ENCODE results near the gene SDF4.

SDF4 gene

DNA sequence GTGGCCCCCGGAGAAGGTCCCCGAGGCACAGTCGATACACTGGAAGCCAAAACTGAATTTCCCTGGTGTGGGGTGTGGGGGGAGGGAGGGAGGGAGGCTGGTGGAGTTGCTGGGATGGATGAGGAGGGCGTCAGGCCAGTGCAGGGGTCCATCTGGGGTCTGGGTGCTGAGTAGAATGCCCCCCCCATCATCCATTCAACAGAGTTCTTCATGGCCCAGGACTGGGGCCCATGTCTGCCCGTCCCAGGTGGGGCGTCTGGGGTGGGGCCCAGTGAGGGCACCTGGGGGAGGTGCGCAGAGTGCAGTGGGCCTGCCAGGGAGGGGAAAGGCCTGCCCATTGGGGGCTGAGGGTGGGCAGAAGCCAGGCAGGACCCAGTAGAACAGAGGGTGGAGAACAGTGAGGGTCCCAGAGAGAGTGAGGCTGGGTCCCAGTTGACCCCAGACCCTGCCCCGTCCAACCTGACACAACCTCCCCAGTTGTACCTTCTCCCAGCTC is 27.3 kb downstream of the SDF4 start:
- H3K4me1 ChIP-seq (ENCODE audit: control insufficient read depth in 2 of 2, insufficient read depth in 1 of 2, low read depth in 1 of 2, low read length in 2 of 2): peaks cover 8 to 17% of the 10 kb centered on the region in 2 donors
- DNase-seq (ENCODE audit: low spot score): no peak
- peak overlapping the region; percentile 56 for H3K14ac ChIP-seq (ENCODE audit: low read length)
- H2BK5ac ChIP-seq (ENCODE audit: low read length): peak overlapping the region; percentile 39
- no peak overlapping the region for H2AFZ ChIP-seq (ENCODE audit: low read length)
- no peak overlapping the region for H4K8ac ChIP-seq (ENCODE audit: low read depth, low read length)
- H3K4ac ChIP-seq (ENCODE audit: low read length): no peak overlapping the region
- H3K4me3 ChIP-seq (ENCODE audit: low read length in 2 of 2): no peak overlapping the region
- no peaks in the 10 kb centered on the region for H3K9me3 ChIP-seq (replicated peaks in 1 of 2; ENCODE audit: control insufficient read depth in 2 of 2, insufficient read depth in 1 of 2, low read depth in 1 of 2, low read length in 2 of 2)
- no peak overlapping the region for H3K27ac ChIP-seq (replicated peaks; ENCODE audit: low read length)
- H3K18ac ChIP-seq (ENCODE audit: low read length): peak overlapping the region; percentile 8
- H2BK120ac ChIP-seq (ENCODE audit: low read depth, low read length): no peak overlapping the region
- H3K23ac ChIP-seq (ENCODE audit: low read depth, low read length, poor library complexity): no peak overlapping the region
- peak overlapping the region; percentile 96 for H2AK5ac ChIP-seq (ENCODE audit: low read depth, low read length)
- no peak overlapping the region for H3K9ac ChIP-seq (ENCODE audit: low read depth, low read length, poor library complexity)
- no peak overlapping the region for H4K91ac ChIP-seq (ENCODE audit: low read depth, low read length, poor library complexity)
- no peaks in the 10 kb centered on the region for H3K36me3 ChIP-seq (replicated peaks in 1 of 2; ENCODE audit: control insufficient read depth in 2 of 2, insufficient read depth in 2 of 2, low read length in 2 of 2)
- H2BK15ac ChIP-seq (ENCODE audit: low read length): peak overlapping the region; percentile 89
- no CpG with 5 or more reads among the region's 8 CpGs for WGBS, 2 donors (ENCODE audit: extremely low coverage in 2 of 2, insufficient read length in 2 of 2, insufficient replicate concordance in 1 of 2)
- no peak overlapping the region for H2BK12ac ChIP-seq (ENCODE audit: low read length)
- H3K27me3 ChIP-seq (ENCODE audit: control insufficient read depth in 3 of 3, insufficient read depth in 3 of 3, low read depth in 1 of 3, low read length in 3 of 3): peaks cover 0 to 39% (median 28%) of the 10 kb centered on the region in 3 experiments
- peaks cover 3% of the 10 kb centered on the region for H3K79me1 ChIP-seq (ENCODE audit: low read depth, low read length)
- no peak overlapping the region for H3K4me2 ChIP-seq (ENCODE audit: insufficient read depth, low read length, poor library complexity, severe bottlenecking)

DNA sequence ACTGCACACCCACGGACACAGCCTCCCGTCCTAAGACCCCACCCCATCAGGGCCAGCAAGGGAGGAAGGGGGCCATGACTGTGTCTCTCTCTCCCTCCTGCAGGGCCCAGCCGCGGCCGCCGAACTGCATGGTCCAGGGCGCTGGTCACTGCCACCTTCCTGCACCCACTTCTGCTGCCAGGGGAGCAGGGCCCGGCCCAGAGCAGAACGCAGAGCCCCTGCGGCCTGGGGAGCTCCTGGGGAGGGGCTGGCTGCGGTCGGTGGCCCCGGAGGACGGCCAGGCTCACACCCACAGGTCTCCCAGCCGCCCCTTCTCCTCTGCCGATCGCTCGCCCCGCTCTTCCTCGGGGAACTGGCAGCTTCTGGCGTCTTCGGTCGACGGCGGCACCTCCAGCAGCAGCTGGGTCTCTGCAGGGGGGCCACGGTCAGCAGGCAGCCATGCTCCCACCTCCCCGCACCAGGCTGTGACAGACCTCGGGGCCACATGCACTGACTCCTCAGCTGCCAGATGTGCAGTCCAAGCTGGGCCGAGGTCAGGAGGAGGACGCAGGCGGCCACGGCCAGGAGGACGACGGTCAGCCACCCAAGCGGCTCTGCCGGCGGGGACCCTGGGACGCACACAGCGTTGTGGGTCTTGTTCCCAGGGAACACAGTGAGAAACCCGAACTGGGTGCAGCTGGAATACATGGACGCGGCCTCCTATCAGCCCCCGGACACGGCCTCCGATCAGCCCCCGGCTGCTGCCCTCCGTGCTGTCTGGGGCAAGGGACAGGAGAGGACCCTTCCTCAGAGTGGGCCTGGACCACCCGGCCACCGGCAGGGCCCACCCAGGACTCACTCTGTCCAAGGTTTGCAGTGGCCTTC is 28.0 kb downstream of the SDF4 start:
- Histone ChIP-seq H3K4me1 (ENCODE audit: control insufficient read depth in 2 of 2, insufficient read depth in 1 of 2, low read depth in 1 of 2, low read length in 2 of 2) (peaks cover 8 to 18% of the 10 kb centered on the region in 2 donors), H3K4me2 (ENCODE audit: insufficient read depth, low read length, poor library complexity, severe bottlenecking) (no peak overlapping the region), H3K18ac (ENCODE audit: low read length) (peak overlapping the region; percentile 64), H3K14ac (ENCODE audit: low read length) (peak overlapping the region; percentile 56), H3K23ac (ENCODE audit: low read depth, low read length, poor library complexity) (peak overlapping the region; percentile 34), H2AFZ (ENCODE audit: low read length) (no peak overlapping the region), H3K4me3 (ENCODE audit: low read length in 2 of 2) (no peak overlapping the region), H3K9ac (ENCODE audit: low read depth, low read length, poor library complexity) (no peak overlapping the region), H2BK120ac (ENCODE audit: low read depth, low read length) (no peak overlapping the region), H2AK5ac (ENCODE audit: low read depth, low read length) (peak overlapping the region; percentile 83), H3K4ac (ENCODE audit: low read length) (no peak overlapping the region), H4K8ac (ENCODE audit: low read depth, low read length) (no peak overlapping the region), H3K36me3 (replicated peaks in 1 of 2; ENCODE audit: control insufficient read depth in 2 of 2, insufficient read depth in 2 of 2, low read length in 2 of 2) (no peaks in the 10 kb centered on the region), H2BK5ac (ENCODE audit: low read length) (peak overlapping the region; percentile 39), H4K91ac (ENCODE audit: low read depth, low read length, poor library complexity) (no peak overlapping the region), H3K27me3 (ENCODE audit: control insufficient read depth in 3 of 3, insufficient read depth in 3 of 3, low read depth in 1 of 3, low read length in 3 of 3) (peaks cover 0 to 39% (median 28%) of the 10 kb centered on the region in 3 experiments), H3K27ac (replicated peaks; ENCODE audit: low read length) (no peak overlapping the region), H3K9me3 (replicated peaks in 1 of 2; ENCODE audit: control insufficient read depth in 2 of 2, insufficient read depth in 1 of 2, low read depth in 1 of 2, low read length in 2 of 2) (no peaks in the 10 kb centered on the region), H3K79me1 (ENCODE audit: low read depth, low read length) (peaks cover 3% of the 10 kb centered on the region), H2BK15ac (ENCODE audit: low read length) (peak overlapping the region; percentile 89), H2BK12ac (ENCODE audit: low read length) (peak overlapping the region; percentile 73)
- no CpG with 5 or more reads among the region's 49 CpGs for WGBS, 2 donors (ENCODE audit: extremely low coverage in 2 of 2, insufficient read length in 2 of 2, insufficient replicate concordance in 1 of 2)
- DNase-seq (ENCODE audit: low spot score): no peak

DNA sequence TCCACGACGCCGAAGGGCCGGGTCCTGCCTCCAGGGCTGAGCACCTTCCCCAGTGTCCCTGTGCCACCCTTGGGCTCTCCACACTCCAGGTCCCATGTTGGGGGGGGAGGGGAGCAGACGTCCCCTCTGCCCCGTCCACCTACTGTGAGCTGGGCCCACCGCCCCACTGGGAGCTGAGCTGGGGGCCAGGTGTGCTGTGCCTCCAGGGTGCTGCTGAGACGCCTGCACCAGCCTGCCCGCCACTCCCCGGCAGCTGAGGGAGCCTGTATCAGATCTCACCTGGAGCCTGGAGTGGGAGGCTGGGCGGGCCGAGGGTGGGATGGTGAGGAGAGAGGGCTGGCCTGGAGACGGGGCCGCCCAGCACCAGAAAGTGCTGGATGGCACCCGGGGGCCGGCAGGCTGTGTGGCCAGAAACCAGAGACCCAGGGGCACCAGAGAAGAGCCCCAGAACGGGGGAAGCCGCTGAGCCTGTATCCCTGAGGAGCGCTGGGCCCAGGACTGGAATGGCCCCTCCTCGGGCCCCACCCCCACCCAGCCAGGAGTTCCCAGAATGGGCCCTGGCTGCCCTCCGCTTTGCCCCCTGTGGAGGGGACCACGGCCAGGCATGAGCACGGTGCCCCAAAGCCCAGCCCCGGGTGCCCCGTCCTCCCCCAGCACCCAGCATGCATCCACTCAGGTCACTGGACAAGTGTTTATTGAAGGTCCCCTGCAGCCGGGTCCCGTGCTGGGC is 28.8 kb downstream of the SDF4 start:
- WGBS, 2 donors (ENCODE audit: extremely low coverage in 2 of 2, insufficient read length in 2 of 2, insufficient replicate concordance in 1 of 2): no CpG with 5 or more reads among the region's 27 CpGs
- Histone ChIP-seq H3K4ac (ENCODE audit: low read length) (no peak overlapping the region), H3K23ac (ENCODE audit: low read depth, low read length, poor library complexity) (peak overlapping the region; percentile 89), H3K4me3 (ENCODE audit: low read length in 2 of 2) (peak overlapping the region in 1 of 2 donors; percentile 21), H2BK15ac (ENCODE audit: low read length) (peak overlapping the region; percentile 89), H3K27me3 (ENCODE audit: control insufficient read depth in 3 of 3, insufficient read depth in 3 of 3, low read depth in 1 of 3, low read length in 3 of 3) (peaks cover 0 to 39% (median 28%) of the 10 kb centered on the region in 3 experiments), H3K27ac (replicated peaks; ENCODE audit: low read length) (no peak overlapping the region), H2AFZ (ENCODE audit: low read length) (no peak overlapping the region), H4K91ac (ENCODE audit: low read depth, low read length, poor library complexity) (no peak overlapping the region), H3K9me3 (replicated peaks in 1 of 2; ENCODE audit: control insufficient read depth in 2 of 2, insufficient read depth in 1 of 2, low read depth in 1 of 2, low read length in 2 of 2) (no peaks in the 10 kb centered on the region), H2BK12ac (ENCODE audit: low read length) (peak overlapping the region; percentile 84), H3K79me1 (ENCODE audit: low read depth, low read length) (peaks cover 3% of the 10 kb centered on the region), H3K18ac (ENCODE audit: low read length) (peak overlapping the region; percentile 52), H2BK120ac (ENCODE audit: low read depth, low read length) (no peak overlapping the region), H3K14ac (ENCODE audit: low read length) (no peak overlapping the region), H3K9ac (ENCODE audit: low read depth, low read length, poor library complexity) (no peak overlapping the region), H3K36me3 (replicated peaks in 1 of 2; ENCODE audit: control insufficient read depth in 2 of 2, insufficient read depth in 2 of 2, low read length in 2 of 2) (no peaks in the 10 kb centered on the region), H2AK5ac (ENCODE audit: low read depth, low read length) (peak overlapping the region; percentile 83), H3K4me1 (ENCODE audit: control insufficient read depth in 2 of 2, insufficient read depth in 1 of 2, low read depth in 1 of 2, low read length in 2 of 2) (peaks cover 8 to 14% of the 10 kb centered on the region in 2 donors), H4K8ac (ENCODE audit: low read depth, low read length) (no peak overlapping the region), H2BK5ac (ENCODE audit: low read length) (no peak overlapping the region), H3K4me2 (ENCODE audit: insufficient read depth, low read length, poor library complexity, severe bottlenecking) (no peak overlapping the region)
- DNase-seq (ENCODE audit: low spot score): no peak

Measured in neuronal stem cell (in vitro differentiated cells).